A549 (cell line): ENCODE results near the gene CDC5L. TPM values are rescaled to one million over a fixed set of nuclear protein-coding genes. Genes with fewer than 3 reads are reported as not detected.
A peak's percentile ranks its signal among the peaks of the same experiment; 100 is the strongest.

Source experiments
- ATAC-seq, 2 experiments: fragments of 200-7000 bp in 1 of 2; fragments of >200 bp in 1 of 2; cut with Nextera tagmentation in 1 of 2; cut with Tn5 transposase in 1 of 2; 3 replicates each; pipeline versions ENCODE4 v1.8.0 to v1.9.1; 2018 to 2020; ENCODE audit warnings: mild to moderate bottlenecking in 1 of 2, moderate library complexity in 1 of 2
- CTCF ChIA-PET: fragments of 300-600 bp; sonication (Branson Sonifier 250); formaldehyde crosslinking; extraction: SDS; loops from one replicate; lab custom pipeline; 2021; ENCODE audit warnings: antibody characterized with exemption, inconsistent platforms; lab: Yijun Ruan, JAX
- POLR2A ChIA-PET: fragments of 350-600 bp; formaldehyde crosslinking; extraction: SDS; loops from one replicate; lab custom pipeline; 2021; ENCODE audit warnings: antibody characterized with exemption, inconsistent platforms; lab: Yijun Ruan, JAX
- DNase-seq, 2 experiments: peaks; one replicate each; pipeline versions ENCODE4 v3.0.0 to v3.0.0-alpha.2; 2011 to 2016; ENCODE audit warnings: low read depth in 1 of 2, low spot score in 1 of 2
- FAIRE-seq: peaks from 2 replicates; lab custom pipeline; 2011; peaks lifted over from hg19 to GRCh38; lab: Jason Lieb, UNC
- H3K27ac ChIP-seq, 2 experiments: fragments of >200 bp; sonication (Bioruptor Twin); formaldehyde crosslinking; 3 replicates each; pipeline ENCODE4 v1.5.1; 2016 to 2017
- H3K4me1 ChIP-seq: fragments of >200 bp; sonication (Bioruptor Twin); formaldehyde crosslinking; 3 replicates; pipeline ENCODE4 v1.6.1; 2016
- H3K4me2 ChIP-seq: fragments of >200 bp; sonication (Bioruptor Twin); formaldehyde crosslinking; 3 replicates; pipeline ENCODE4 v1.6.1; 2016
- H3K4me3 ChIP-seq: fragments of >200 bp; sonication (Bioruptor Twin); formaldehyde crosslinking; 3 replicates; pipeline ENCODE4 v1.5.1; 2016
- H3K9me3 ChIP-seq: fragments of >200 bp; sonication (Bioruptor Twin); formaldehyde crosslinking; 3 replicates; pipeline ENCODE4 v1.6.1; 2016
- BHLHE40 ChIP-seq: IDR thresholded peaks from 2 replicates; pipeline ENCODE4 v1.6.1; 2012; ENCODE audit warnings: low read depth, low read length, inconsistent platforms
- CBX8 ChIP-seq: fragments of 200-600 bp; sonication (generic); IDR thresholded peaks from 2 replicates; pipeline ENCODE4 v1.6.1; 2016
- CHD4 ChIP-seq: fragments of 200-600 bp; sonication (generic); IDR thresholded peaks from 2 replicates; pipeline ENCODE4 v1.6.1; 2016; ENCODE audit warnings: antibody characterized with exemption, mild to moderate bottlenecking, borderline replicate concordance
- EP300 ChIP-seq, 2 experiments: fragments of >200 bp; sonication (Bioruptor Twin); formaldehyde crosslinking; IDR thresholded peaks; 2 replicates in 1 of 2; 3 replicates in 1 of 2; pipeline ENCODE4 v1.6.1; 2016 to 2017
- GATA3 ChIP-seq: IDR thresholded peaks from 2 replicates; pipeline ENCODE4 v1.6.1; 2012; ENCODE audit warnings: borderline replicate concordance
- HDAC2 ChIP-seq: fragments of 200-600 bp; sonication (generic); IDR thresholded peaks from 2 replicates; pipeline ENCODE4 v1.6.1; 2016
- HEYL ChIP-seq: fragments of 250-450 bp; sonication (Bioruptor Pico); IDR thresholded peaks from 2 replicates; pipeline ENCODE4 v1.8.0; 2021; ENCODE audit warnings: mild to moderate bottlenecking, moderate library complexity
- HOXA7 ChIP-seq: fragments of 250-450 bp; sonication (Bioruptor Pico); IDR thresholded peaks from 2 replicates; pipeline ENCODE4 v1.5.0; 2020; ENCODE audit warnings: mild to moderate bottlenecking, moderate library complexity
- HOXB13 ChIP-seq: fragments of 250-450 bp; sonication (Bioruptor Pico); IDR thresholded peaks from 2 replicates; pipeline ENCODE4 v1.5.0; 2020; ENCODE audit warnings: low read depth, mild to moderate bottlenecking, moderate library complexity
- HOXB5 ChIP-seq: fragments of 250-450 bp; sonication (Bioruptor Pico); IDR thresholded peaks from 2 replicates; pipeline ENCODE4 v1.5.0; 2020; ENCODE audit warnings: mild to moderate bottlenecking, moderate library complexity
- KDM1A ChIP-seq: fragments of 200-600 bp; sonication (generic); IDR thresholded peaks from 2 replicates; pipeline ENCODE4 v1.6.1; 2016; ENCODE audit warnings: low read depth, mild to moderate bottlenecking
- KDM5A ChIP-seq: fragments of 200-600 bp; sonication (generic); IDR thresholded peaks from 2 replicates; pipeline ENCODE4 v1.6.1; 2016; ENCODE audit warnings: antibody characterized with exemption, mild to moderate bottlenecking
- MAFK ChIP-seq: fragments of 450-650 bp; IDR thresholded peaks from 2 replicates; pipeline ENCODE4 v1.6.1; 2014; ENCODE audit not compliant: partially characterized antibody
- NR3C1 ChIP-seq: fragments of >200 bp; sonication (Bioruptor Twin); formaldehyde crosslinking; IDR thresholded peaks from 3 replicates; pipeline ENCODE4 v1.6.1; 2017
- POLR2AphosphoS2 ChIP-seq: conservative IDR thresholded peaks from 2 replicates; pipeline ENCODE4 v1.6.1; 2012; ENCODE audit warnings: low read length, improper control_type of control experiment, inconsistent platforms
- RAD21 ChIP-seq, 2 experiments: fragments of >200 bp in 1 of 2; sonication (Bioruptor Twin) in 1 of 2; formaldehyde crosslinking in 1 of 2; IDR thresholded peaks in 1 of 2; conservative IDR thresholded peaks in 1 of 2; 2 replicates in 1 of 2; 3 replicates in 1 of 2; pipeline ENCODE4 v1.6.1; 2012 to 2018; ENCODE audit warnings: inconsistent platforms in 1 of 2
- RARB ChIP-seq: fragments of 250-450 bp; sonication (Bioruptor Pico); IDR thresholded peaks from 2 replicates; pipeline ENCODE4 v1.8.0; 2021; ENCODE audit warnings: mild to moderate bottlenecking, moderate library complexity
- RFX5 ChIP-seq: fragments of 450-650 bp; IDR thresholded peaks from 2 replicates; pipeline ENCODE4 v1.7.1; 2014; ENCODE audit warnings: antibody characterized with exemption, mild to moderate bottlenecking, moderate library complexity
- TFCP2L1 ChIP-seq: fragments of 250-450 bp; sonication (Bioruptor Pico); IDR thresholded peaks from 2 replicates; pipeline ENCODE4 v1.5.0; 2021; ENCODE audit warnings: mild to moderate bottlenecking
- TP53 ChIP-seq: fragments of 250-450 bp; sonication (Bioruptor Pico); IDR thresholded peaks from 2 replicates; pipeline ENCODE4 v1.5.0; 2021; ENCODE audit warnings: mild to moderate bottlenecking, moderate library complexity
- ZNF302 ChIP-seq: fragments of 250-450 bp; sonication (Bioruptor Pico); IDR thresholded peaks from 2 replicates; pipeline ENCODE4 v1.9.0; 2021; ENCODE audit warnings: inconsistent platforms, mild to moderate bottlenecking, moderate library complexity
- WGBS: methylation state at CpG from one replicate; pipeline ENCODE4 v1.1.6; 2017; ENCODE audit errors: missing lambda C conversion rate; 5-methylcytosine and 5-hydroxymethylcytosine counted together
- polyA plus RNA-seq, 4 experiments: library from polyadenylated mRNA; depleted of rRNA in 3 of 4; stranded (reverse); fragments of >200 nt; fragmentation: RNase III in 1 of 4; extraction: RNeasy Plus Mini Kit Qiagen cat#74134 plus additional on column Dnase treatment in 1 of 4; gene quantifications; 2 replicates in 3 of 4; 3 replicates in 1 of 4; pipeline ENCODE4 v1.2.3, GENCODE V29; 2011 to 2017
- TF ChIP-seq, protein P1 (sequence below): IDR thresholded peaks from 2 replicates; pipeline ENCODE4 v1.6.1; 2012
- TF ChIP-seq, protein P2 (sequence below): IDR thresholded peaks from 2 replicates; pipeline ENCODE4 v1.6.1; 2012; ENCODE audit warnings: low read depth, borderline replicate concordance

CDC5L gene
- polyA plus RNA-seq, 2 of the 4 experiments (the other 2 are of a cell fraction), result 12.8 to 20.5 TPM

DNA sequence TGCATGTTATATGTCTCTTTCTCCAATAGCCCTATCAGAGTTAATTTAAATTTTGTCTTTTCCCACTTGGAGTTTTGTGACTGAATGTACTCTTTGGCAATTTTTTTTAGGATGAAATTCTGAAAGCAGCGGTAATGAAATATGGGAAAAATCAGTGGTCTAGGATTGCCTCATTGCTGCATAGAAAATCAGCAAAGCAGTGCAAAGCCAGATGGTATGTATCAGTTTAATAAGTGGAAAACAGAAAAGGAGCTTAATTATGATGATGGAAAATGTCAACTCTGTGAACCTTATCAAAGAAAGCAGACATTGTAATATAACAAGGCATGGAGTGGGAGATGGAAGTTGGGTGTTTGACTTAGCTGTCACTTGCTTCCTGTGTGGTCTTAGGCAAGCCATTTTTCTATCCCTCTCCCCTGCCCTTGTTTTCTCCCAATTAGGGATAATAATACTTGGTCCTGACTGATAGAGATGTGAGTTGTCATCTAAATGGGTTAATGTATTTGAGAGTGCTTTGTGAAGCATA lies 2.7 kb downstream of the CDC5L start:
- ATAC-seq, result no peak
- Histone ChIP-seq H3K9me3 (no peaks in the 10 kb centered on the region), H3K4me3 (no peak overlapping the region), H3K4me1 (peaks cover 25% of the 10 kb centered on the region), H3K27ac (no peak overlapping the region), H3K4me2 (peak overlapping the region; percentile 94; the same call in 1 of the 3 replicates)
- no peak for DNase-seq
- no peak for TF ChIP-seq BHLHE40
- FAIRE-seq, result no peak
- ChIA-PET CTCF (interaction anchor here (0.8 kb wide), 1 partner anchor 9 kb away, joined by 3 read pairs; no protein-coding TSS in a partner anchor), POLR2A (no interaction called here)
- WGBS, result 87% methylated on average over 1 of the region's 1 CpG

DNA sequence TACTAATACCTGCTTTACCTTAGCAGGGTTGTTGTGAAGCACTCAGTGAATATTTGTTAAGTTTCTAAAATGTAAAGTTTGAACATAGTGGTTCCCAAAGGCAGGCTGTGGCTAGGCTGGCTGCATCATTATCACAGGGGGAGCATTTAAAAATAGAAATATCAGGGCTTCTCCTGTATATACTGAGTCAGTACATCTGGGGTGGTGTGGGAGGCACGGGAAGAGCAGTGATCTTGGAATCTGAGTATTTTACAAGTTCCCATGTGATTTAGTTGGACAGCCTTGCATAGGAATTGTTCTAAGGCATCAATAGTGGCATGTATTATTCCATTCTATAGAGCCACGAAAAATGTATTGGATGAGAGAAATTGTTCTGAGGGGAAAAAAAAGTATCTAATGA lies 8.0 kb downstream of the CDC5L start:
- POLR2A ChIA-PET, result no interaction called here
- CTCF ChIA-PET, result interaction anchor here (0.6 kb wide), 1 partner anchor 25 kb away, joined by 4 read pairs; no protein-coding TSS in a partner anchor
- no peak overlapping the region for H3K27ac ChIP-seq
- 79% methylated on average over 2 of the region's 2 CpGs for WGBS
- no peak overlapping the region for H3K4me2 ChIP-seq
- peaks cover under 1% of the 10 kb centered on the region; the same call in 1 of the 3 replicates for H3K4me1 ChIP-seq
- no peak overlapping the region for H3K4me3 ChIP-seq
- ATAC-seq, result no peak
- H3K9me3 ChIP-seq, result no peaks in the 10 kb centered on the region
- no peak for FAIRE-seq
- no peak for DNase-seq
- TF ChIP-seq RFX5 (no peak), HOXB5 (CRISPR knock-in tag) (no peak), CBX8 (no peak), ZNF302 (CRISPR knock-in tag) (no peak)
- TF ChIP-seq, protein P1, sequence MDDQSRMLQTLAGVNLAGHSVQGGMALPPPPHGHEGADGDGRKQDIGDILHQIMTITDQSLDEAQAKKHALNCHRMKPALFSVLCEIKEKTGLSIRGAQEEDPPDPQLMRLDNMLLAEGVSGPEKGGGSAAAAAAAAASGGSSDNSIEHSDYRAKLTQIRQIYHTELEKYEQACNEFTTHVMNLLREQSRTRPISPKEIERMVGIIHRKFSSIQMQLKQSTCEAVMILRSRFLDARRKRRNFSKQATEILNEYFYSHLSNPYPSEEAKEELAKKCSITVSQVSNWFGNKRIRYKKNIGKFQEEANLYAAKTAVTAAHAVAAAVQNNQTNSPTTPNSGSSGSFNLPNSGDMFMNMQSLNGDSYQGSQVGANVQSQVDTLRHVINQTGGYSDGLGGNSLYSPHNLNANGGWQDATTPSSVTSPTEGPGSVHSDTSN, result no peak

DNA sequence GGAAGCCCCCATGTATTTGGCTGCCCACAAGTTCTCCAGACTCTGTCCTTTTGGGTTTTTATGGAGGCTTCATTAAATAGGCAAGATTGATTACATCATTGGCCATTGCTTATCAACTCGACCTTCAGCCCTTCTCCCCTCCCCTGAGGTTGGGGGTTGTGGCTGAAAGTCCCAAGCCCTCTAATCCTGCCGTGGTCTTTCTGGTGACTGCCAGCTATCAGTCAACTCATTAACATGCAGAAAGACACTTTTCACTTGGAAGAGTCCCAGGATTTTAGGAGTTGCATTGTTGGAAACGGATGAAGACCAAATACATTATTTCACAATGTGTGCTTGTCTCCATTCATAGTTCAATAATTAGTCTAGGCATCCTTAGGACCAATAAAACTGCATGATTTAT lies 9.5 kb downstream of the CDC5L start:
- Histone ChIP-seq H3K4me3 (no peak overlapping the region), H3K27ac (no peak overlapping the region), H3K9me3 (no peaks in the 10 kb centered on the region), H3K4me1 (no peaks in the 10 kb centered on the region), H3K4me2 (no peak overlapping the region)
- CTCF ChIA-PET, result no interaction called here
- WGBS, result 70% methylated on average over 3 of the region's 3 CpGs
- no peak for TF ChIP-seq CHD4
- TF ChIP-seq GATA3, result no peak
- TF ChIP-seq HDAC2, result no peak
- TF ChIP-seq MAFK, result no peak
- TF ChIP-seq TP53 (CRISPR knock-in tag), result no peak
- TF ChIP-seq NR3C1, result no peak
- TF ChIP-seq ZNF302 (CRISPR knock-in tag), result no peak
- no peak for TF ChIP-seq EP300 (IDR thresholded peaks at IDR 0.05)
- POLR2A ChIA-PET, result interaction anchor here (1.4 kb wide), 1 partner anchor 9 kb away, joined by 5 read pairs; no protein-coding TSS in a partner anchor
- FAIRE-seq, result no peak
- ATAC-seq, result no peak
- DNase-seq, result no peak

DNA sequence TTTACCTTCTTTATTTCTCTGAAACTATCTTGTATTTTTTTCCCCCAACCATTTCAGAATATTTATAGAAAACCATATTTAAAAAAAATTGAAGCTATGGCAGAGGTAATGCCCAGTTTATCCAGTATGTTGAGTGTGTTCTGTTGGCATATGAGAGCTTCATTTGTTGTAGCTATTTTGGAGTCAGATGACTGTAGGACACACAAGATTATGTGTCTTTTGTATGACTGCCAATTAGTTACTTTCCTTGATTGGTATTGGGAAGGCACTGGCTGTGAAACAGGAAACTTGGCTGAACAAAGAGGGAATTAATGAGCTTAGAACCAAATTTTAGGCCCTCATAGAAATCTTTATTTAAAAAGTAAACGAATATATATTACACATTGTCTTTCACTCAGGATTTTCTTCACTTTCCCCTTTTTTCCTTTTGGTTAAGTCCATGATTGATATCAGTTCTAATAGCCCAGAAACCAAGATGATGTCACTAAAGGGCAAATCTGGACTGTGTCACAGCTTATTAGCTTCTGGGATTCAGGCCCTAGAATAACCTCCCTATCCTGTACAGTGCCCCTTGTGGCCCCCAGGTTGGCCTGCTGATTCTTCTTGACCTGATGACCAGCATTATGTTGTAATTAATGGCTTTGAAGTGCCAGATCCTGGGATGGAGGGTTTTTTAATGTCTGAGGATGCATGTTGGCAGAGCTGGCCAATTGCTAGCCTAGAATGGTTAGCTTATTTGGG lies 10.1 kb downstream of the CDC5L start:
- no peak for TF ChIP-seq TFCP2L1 (CRISPR knock-in tag)
- TF ChIP-seq CBX8, result no peak
- TF ChIP-seq HEYL, result no peak
- TF ChIP-seq POLR2AphosphoS2, result no peak
- TF ChIP-seq TP53 (CRISPR knock-in tag), result no peak
- 88% methylated on average over 1 of the region's 1 CpG for WGBS
- no peaks in the 10 kb centered on the region for H3K9me3 ChIP-seq
- ATAC-seq (peak; percentile 62 to 71; a peak in 5 of 6 replicates), FAIRE-seq (no peak), DNase-seq (no peak)
- H3K4me1 ChIP-seq, result no peaks in the 10 kb centered on the region
- POLR2A ChIA-PET, result interaction anchor here (1.4 kb wide), 1 partner anchor 10 kb away, joined by 5 read pairs; no protein-coding TSS in a partner anchor
- H3K4me3 ChIP-seq, result no peak overlapping the region
- no peak overlapping the region for H3K27ac ChIP-seq
- no peak overlapping the region for H3K4me2 ChIP-seq
- CTCF ChIA-PET, result interaction anchor here (0.8 kb wide), 1 partner anchor 84 kb away, joined by 3 read pairs; the partner anchor contains the start of gene AARS2

DNA sequence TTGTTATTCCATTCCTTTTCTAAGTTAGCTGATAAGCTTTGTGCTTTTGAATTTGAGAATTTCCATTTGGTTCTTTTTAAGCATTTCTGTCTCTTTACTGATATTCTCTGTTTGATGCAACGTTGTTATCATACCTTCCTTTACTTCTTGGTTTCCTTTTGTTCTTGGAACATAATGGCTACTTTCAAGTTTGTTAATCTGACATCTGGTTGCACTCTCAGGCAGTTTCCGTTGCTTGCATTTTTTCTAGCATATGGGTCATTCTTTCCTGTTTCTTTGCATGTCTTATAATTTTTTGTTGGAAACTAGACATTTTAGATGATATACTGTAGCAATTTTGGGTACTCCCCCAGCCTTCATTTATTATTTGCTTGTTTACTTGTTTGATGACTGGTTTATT lies 12.5 kb downstream of the CDC5L start:
- Histone ChIP-seq H3K4me2 (no peak overlapping the region), H3K27ac (no peak overlapping the region), H3K9me3 (no peaks in the 10 kb centered on the region), H3K4me3 (no peak overlapping the region), H3K4me1 (0 out of 3 replicates have a peak, but pooled peaks cover 6% of the 10 kb centered on the region)
- ATAC-seq (no peak), FAIRE-seq (no peak), DNase-seq (no peak)
- CTCF ChIA-PET, result no interaction called here
- 91% methylated on average over 2 of the region's 2 CpGs for WGBS
- POLR2A ChIA-PET, result no interaction called here
- TF ChIP-seq HOXB13 (CRISPR knock-in tag), result no peak
- no peak for TF ChIP-seq TFCP2L1 (CRISPR knock-in tag)
- no peak for TF ChIP-seq TP53 (CRISPR knock-in tag)
- no peak for TF ChIP-seq RARB (CRISPR knock-in tag)
- TF ChIP-seq KDM5A, result no peak
- TF ChIP-seq HOXA7 (CRISPR knock-in tag), result no peak
- no peak for TF ChIP-seq RAD21 (conservative IDR thresholded peaks at IDR 0.05 in 1 of 2, IDR thresholded peaks at IDR 0.05 in 1 of 2)
- TF ChIP-seq, protein P2, sequence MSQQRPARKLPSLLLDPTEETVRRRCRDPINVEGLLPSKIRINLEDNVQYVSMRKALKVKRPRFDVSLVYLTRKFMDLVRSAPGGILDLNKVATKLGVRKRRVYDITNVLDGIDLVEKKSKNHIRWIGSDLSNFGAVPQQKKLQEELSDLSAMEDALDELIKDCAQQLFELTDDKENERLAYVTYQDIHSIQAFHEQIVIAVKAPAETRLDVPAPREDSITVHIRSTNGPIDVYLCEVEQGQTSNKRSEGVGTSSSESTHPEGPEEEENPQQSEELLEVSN, result no peak
- no peak for TF ChIP-seq KDM1A
